Stimulated activated naive CD8-positive, alpha-beta T cell treated with anti-CD3 and anti-CD28 coated beads, Interleukin-15, Interleukin-2, amounts not matched to agents 100 ng/mL and 50 ng/mL, for 24 hours (primary cell): ENCODE data around the gene BMPR2.

Experiments used
- H3K27ac Mint-ChIP-seq: one replicate; pipeline ENCODE4 v1.8.0; 2021; ENCODE audit warnings: mild to moderate bottlenecking, mixed read lengths
- H3K27me3 Mint-ChIP-seq: one replicate; pipeline ENCODE4 v1.8.0; 2021; ENCODE audit warnings: mixed read lengths
- H3K36me3 Mint-ChIP-seq: one replicate; pipeline ENCODE4 v1.8.0; 2021; ENCODE audit warnings: low read depth, mixed read lengths
- H3K4me1 Mint-ChIP-seq: one replicate; pipeline ENCODE4 v1.8.0; 2021; ENCODE audit warnings: low read depth, mixed read lengths
- H3K4me3 Mint-ChIP-seq: one replicate; pipeline ENCODE4 v1.8.0; 2021; ENCODE audit warnings: mild to moderate bottlenecking, mixed read lengths
- H3K9me3 Mint-ChIP-seq: one replicate; pipeline ENCODE4 v1.8.0; 2021; ENCODE audit warnings: mixed read lengths

The BMPR2 gene

DNA sequence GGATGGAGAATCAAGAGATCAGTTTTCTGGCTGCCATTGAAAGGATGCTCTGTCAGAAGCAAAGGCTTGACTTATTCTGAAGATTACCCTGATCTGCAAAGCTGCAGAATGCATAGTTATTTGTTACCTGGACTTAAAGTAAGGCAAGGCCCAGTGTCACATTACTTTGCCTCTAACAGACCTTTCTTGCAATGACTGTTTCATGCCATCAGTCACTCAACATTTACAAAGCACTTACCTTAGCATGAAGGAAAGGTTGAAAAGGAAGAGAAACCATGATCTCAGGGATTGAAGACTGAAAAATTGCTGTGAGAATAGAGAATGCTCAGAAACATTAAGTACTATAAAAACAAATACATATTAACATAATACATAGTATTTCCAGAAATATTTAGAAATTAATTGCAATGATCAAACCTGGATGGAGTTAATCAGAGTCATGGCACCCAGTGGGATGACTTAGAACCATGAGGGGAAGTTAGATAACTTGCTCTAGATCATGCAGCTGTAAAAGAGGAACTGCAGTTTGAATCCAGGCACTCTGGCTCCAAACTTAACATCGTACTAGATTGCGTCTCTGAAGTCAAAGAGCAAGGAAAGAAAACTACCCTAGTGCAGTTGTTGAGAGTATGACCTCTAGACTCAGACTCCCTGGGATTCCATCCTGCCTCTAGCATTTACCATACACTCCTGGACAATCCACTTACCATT lies 232.2 kb downstream of the BMPR2 start:
- Mint-ChIP-seq H3K4me3 (no peak overlapping the region), H3K36me3 (no peaks in the 10 kb centered on the region), H3K27ac (no peak overlapping the region), H3K4me1 (peaks cover 31% of the 10 kb centered on the region), H3K27me3 (no peaks in the 10 kb centered on the region), H3K9me3 (no peaks in the 10 kb centered on the region)

- H3K27me3 Mint-ChIP-seq: no peaks in the 10 kb centered on the region
- H3K4me3 Mint-ChIP-seq: peak overlapping the region; percentile 20
- H3K4me1 Mint-ChIP-seq: peaks cover 28% of the 10 kb centered on the region
- no peaks in the 10 kb centered on the region for H3K9me3 Mint-ChIP-seq
- peak overlapping the region; percentile 73 for H3K27ac Mint-ChIP-seq
- H3K36me3 Mint-ChIP-seq: no peaks in the 10 kb centered on the region
These were observed 233.4 kb downstream of the BMPR2 start for GRCh38 chr2:202609381-202610145.

DNA sequence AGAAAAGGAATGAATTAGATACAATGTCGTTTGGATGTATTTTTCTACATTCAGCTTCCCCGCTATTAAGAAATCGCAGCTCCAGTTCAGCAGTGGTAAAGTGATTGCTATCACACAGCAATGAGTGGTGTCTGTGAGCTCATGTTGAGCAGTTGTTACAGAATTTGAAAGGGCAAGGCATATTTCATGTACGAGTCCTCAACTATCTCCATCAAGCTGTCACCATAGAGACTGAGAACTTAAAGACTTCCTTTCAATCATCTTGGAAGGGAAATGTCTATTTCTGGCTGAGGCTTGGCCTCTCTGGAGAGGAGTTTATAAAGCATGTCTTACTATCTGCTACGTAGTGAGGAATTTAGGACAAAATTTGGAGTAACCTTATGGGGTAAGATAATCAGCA lies 234.3 kb downstream of the BMPR2 start:
- Mint-ChIP-seq H3K4me1 (peaks cover 21% of the 10 kb centered on the region), H3K36me3 (no peaks in the 10 kb centered on the region), H3K4me3 (no peak overlapping the region), H3K9me3 (no peaks in the 10 kb centered on the region), H3K27me3 (no peaks in the 10 kb centered on the region), H3K27ac (no peak overlapping the region)

DNA sequence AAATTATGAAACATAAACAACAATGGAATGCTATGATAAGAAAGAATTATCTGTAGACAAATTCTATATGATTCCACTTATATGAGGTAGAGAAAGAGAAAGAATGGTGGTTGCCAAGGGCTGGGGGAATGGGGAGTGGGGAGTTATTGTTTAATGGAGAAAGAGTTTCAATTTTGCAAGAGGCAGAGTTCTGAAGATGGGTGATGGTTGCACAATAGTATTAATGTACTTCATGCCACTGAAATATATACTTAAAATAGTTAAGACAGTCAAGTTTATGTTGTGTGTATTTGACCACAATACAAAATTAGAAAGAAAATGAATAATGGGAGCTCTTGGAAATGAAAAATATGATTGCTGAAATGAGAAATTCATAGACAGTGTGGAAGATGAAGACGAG lies 236.0 kb downstream of the BMPR2 start:
- Mint-ChIP-seq H3K4me1 (peaks cover 21% of the 10 kb centered on the region), H3K36me3 (no peaks in the 10 kb centered on the region), H3K4me3 (no peak overlapping the region), H3K27me3 (no peaks in the 10 kb centered on the region), H3K27ac (no peak overlapping the region), H3K9me3 (no peaks in the 10 kb centered on the region)

- Mint-ChIP-seq H3K9me3 (no peaks in the 10 kb centered on the region), H3K4me1 (peaks cover 21% of the 10 kb centered on the region), H3K4me3 (no peak overlapping the region), H3K27me3 (no peaks in the 10 kb centered on the region), H3K36me3 (no peaks in the 10 kb centered on the region), H3K27ac (no peak overlapping the region)
These were observed 237.4 kb downstream of the BMPR2 start for GRCh38 chr2:202613479-202613878.
